Right lobe of liver (tissue), 4 donors: Measurements from ENCODE around the gene YES1.

Source experiments
- CTCF ChIP-seq, 4 donors: fragments of 200-600 bp in 3 of 4; fragments of 450-650 bp in 1 of 4; IDR thresholded peaks; one replicate each; pipeline versions ENCODE4 v1.5.1 to v1.8.0; 2016 to 2022; ENCODE audit warnings: antibody characterized with exemption in 4 of 4, mild to moderate bottlenecking in 2 of 4
- POLR2A ChIP-seq: fragments of 450-650 bp; IDR thresholded peaks from one replicate; pipeline ENCODE4 v1.6.1; 2017; ENCODE audit warnings: antibody characterized with exemption, mild to moderate bottlenecking
- donor health status: DM: no; HTN: no; CAD: no.
- donor health status: DM: no; HTN: no; CAD: no.
- donor health status: DM: no; HTN: yes; CAD: no.

GRCh38 chr18:805755-806110 lies 6.3 kb downstream of the YES1 start:
- TF ChIP-seq CTCF (IDR thresholded peaks at IDR 0.05) (no peak), POLR2A (no peak)
